Measurements from ENCODE around the gene FCHO1.

The FCHO1 gene

DNA sequence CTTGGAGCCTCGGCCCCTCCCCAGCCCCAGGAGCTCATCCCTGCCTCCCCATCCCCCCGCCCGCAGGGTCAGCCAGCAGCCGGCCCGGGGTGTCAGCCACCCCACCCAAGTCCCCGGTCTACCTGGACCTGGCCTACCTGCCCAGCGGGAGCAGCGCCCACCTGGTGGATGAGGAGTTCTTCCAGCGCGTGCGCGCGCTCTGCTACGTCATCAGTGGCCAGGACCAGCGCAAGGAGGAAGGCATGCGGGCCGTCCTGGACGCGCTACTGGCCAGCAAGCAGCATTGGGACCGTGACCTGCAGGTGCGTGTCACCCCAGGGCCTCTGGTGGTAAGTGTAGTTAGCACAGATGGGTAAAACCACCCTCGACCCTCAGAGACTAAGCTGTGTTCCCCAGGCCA lies 18.1 kb upstream of the FCHO1 start:
- DNase-seq (ENCODE audit: low spot score), result no peak

DNA sequence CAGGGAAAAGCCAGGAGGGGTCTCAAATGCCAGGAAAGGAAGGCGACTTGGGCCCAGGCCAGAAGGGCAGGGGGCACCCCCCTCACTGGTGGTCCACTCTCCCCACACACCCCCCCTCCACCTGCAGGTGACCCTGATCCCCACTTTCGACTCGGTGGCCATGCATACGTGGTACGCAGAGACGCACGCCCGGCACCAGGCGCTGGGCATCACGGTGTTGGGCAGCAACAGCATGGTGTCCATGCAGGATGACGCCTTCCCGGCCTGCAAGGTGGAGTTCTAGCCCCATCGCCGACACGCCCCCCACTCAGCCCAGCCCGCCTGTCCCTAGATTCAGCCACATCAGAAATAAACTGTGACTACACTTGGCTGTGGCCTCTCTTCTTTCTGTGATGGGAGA lies 17.1 kb upstream of the FCHO1 start:
- DNase-seq (ENCODE audit: low spot score), result no peak

DNA sequence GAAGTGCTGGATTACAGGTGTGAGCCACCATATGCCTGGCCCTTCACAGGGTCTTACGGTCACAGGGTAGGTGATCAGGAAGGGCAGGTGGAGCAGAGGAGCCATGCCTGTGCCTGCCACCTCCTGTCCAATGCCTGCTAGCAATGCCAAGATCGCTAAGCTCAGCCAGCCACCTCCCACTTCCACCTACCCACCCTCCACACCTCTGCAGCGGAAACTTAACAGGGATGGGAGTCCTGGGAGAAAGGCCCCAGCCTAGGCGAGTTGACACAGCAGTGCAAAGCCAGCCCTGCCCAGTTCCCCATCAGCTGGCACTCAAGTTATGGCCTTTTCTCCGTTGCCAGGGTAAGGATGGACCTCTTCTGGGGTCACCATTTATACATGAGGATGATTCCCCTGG lies 15.9 kb upstream of the FCHO1 start:
- DNase-seq (ENCODE audit: low spot score), result no peak

DNA sequence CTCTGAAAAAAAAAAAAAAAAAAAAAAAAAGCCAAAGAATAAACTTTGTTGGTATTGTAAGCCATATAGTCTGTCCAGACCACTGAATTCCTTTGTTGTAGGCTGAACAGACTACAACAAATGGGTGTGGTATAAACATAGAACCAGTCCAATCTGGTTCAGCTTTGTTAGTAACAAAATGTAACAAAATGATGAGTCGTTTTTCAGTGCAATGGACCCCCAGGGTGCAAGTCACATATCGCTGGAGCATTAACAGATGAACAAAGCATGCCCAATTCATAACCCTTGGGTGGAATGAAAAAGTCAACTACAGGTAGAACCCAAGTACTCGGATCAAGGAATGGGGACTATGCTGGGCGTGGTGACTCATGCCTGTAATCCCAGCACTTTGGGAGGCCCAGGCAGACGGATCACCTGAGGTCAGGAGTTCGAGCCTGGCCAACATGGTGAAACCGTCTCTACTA lies 13.6 kb upstream of the FCHO1 start:
- DNase-seq (ENCODE audit: low spot score), result no peak

DNA sequence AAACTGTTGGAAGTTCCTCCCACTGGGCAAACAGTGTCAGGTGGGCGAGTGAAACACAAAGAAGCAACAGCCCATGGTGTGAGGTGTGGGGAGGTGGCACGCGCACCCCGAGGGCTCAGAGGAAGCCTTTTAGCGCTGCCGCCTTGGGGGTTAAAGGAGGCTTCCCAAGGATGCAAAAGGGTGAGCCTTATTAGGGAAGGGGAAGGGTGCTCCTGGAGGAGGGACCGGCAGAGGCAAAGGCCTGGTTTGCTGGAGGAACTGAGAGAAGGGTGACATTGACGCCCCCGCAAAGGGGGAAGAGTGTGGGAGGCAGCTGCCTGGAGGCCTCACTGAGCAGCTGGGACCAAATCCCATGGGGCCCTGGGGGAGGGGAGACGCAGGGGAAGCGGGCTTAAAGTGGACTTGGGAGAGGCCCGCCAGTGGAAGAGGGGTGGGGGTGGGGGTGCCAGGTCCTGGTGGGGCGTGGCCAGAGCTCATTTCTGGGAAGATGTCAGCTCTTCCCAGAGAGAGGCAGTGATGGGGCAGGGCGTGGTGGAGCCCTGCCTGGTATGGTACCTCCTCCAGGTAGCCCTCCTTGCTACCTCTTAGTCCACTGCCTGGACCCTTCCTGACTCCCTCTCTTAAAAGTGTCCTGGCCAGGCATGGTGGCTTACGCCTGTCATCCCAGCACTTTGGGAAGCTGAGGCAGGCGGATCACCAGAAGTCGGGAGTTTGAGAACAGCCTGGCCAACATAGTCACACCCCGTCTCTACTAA lies 12.0 kb upstream of the FCHO1 start:
- DNase-seq (ENCODE audit: low spot score), result no peak

DNA sequence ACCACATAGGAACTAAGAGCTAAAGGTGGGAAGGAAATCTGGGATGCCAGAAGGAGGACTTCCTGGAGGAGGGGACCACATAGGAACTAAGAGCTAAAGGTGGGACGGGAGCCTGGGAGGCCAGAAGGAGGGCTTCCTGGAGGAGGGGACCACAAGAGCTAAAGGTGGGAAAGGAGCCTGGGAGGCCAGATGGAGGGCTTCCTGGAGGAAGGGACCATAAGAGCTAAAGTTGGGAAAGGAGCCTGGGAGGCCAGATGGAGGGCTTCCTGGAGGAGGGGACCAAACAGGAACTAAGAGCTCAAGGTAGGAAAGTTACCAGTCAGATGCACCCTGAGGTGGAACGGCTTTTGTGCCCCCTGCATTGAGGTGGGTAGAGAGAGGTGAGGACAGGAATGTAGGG lies 9.8 kb upstream of the FCHO1 start:
- DNase-seq (ENCODE audit: low spot score), result no peak

DNA sequence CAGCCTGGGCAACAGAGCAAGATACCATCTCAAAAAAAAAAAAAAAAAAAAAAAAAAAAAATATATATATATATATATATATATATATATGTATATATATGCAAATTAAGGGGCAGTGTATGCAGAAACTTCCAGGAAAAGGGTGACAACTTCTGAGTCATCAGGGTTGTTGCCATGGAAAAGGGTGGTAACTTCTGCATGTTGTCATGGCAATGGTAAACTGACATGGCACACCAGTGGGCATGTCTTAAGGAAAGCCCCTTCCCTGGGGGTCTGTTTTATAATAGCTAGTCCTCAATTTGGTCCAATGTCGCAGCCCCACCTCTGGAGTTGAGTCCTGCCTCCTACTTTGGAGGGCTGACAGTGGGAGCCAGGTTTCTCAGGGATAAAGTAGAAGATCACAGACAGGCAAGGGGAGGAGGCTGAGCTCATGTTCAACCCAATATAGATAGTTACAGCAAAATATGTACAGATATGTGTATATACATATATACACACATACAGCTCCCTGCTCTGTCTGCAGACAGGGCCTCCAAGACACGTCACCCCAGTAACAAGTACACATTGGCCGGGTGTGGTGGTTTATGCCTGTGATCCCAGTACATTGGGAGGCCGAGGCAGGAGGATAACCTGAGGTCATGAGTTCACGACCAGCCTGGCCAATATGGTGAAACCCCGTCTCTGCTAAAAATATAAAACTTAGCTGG lies 7.2 kb upstream of the FCHO1 start:
- no peak for DNase-seq (ENCODE audit: low spot score)

DNA sequence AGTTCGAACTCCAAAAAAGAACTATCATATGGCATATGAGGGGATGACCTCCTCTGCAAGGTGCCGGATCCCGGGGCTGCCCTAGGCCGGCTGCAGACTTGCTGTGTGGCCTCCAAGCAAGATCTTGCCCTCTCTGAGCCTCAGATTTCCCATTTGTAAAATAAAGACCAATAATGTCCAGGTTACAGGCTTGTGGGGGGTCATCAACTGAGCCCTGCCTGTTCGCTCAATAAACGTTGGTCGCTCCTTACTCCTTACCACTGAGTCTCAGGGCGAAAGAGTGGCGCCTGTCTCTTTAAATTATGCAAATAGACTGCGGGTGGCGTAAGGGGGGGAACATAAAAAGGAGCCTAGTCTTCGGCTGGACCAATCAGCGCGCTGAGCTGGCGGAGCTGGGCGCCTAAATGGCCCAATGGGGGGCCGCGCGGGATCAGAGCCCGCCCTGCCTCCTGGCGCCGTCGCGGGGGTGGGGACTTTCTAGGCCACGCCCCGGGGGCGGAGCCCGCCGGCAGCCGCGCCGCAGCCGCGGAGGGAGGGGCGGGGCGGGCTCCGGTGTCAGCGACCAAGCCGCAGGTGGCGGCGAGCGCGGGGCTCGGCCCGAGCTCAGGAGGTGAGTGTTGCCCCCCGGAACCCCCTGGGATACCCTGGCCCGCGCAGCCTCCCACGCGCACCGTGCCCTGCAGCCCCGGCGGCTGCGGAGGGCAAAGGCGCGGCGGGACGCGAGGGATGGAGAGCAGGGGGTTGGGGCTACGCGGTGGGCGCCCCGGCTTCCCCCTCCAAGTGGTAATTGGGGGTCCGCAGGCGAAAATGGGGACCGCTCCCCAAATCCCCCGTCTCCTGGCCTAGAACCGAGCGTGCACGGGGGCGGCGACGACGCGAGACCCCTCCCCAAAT lies 3.8 kb upstream of the FCHO1 start:
- peak; percentile 99 for DNase-seq (ENCODE audit: low spot score)

DNA sequence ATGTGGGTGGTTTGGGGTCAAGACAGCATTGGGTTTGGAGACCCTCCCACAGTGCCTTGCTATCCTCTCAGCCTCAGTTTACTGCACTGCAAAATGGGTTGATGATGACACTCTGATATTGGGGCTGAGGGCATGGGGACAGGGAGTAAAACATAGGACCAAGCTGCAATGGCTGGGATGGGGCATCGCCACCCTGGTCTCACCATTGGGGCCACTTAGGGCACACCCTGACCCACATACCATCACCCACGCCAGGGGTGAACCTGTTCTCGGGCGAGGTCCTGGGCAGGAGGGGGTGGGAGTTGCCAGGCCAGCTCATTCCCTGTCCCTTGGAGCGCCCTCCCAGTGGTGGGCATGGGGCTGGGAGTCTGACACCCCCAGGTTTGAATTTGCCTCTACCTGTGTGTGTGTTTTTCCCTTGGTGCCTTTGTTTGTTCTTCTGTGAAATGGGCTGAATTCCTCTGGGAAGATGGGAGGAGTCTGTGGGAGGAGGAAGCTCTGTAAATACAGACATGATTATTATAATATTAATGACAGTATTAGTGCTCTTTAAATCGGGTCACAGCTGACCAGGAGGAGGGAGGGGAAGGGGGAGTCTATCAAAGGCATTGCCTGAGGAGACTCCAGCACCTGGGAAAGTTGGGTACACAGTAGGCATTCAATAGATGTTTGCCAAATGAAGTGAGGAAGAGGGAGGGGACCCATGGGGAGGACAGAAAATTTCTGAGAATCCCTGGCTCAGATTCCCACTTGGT lies 2.2 kb upstream of the FCHO1 start:
- DNase-seq (ENCODE audit: low spot score), result no peak

DNA sequence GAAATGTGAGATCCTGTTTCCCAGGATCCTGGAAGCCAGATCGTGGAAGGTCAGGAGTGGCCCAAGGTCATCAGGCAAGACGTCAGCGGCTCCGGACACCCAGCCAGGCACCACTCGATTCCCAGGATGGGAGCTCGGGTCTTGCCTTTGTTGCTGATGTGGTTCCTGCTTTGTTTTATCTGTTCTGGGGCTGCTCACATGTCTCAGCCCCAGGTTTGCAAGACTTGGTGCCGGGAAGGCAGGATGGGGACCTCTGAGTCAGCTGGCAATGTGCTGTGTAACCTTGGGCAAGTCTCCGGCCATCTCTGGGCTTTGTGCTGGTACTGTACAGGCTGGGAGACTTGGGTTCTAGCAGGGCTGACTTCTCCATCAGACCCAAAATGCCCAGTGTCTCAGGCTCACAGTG lies 1.4 kb upstream of the FCHO1 start:
- DNase-seq (ENCODE audit: low spot score), result no peak

DNA sequence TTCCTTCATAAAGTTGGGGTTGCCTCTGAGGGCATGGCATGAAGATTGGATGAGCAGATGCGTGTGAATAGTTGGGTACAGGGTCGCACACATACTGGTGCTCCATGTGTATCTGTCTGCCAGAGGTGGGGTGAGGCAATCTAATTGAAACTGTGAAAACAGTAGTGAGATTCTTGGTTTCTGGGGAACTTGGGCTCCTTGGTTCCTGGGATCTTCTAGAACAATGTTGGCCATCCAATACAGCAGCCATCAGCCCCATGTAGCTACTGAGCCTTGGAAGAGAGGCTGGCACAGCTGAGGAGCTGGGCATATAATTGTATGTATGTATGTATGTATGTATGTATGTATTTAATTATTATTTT lies 616 bp downstream of the FCHO1 start:
- DNase-seq (ENCODE audit: low spot score), result no peak

DNA sequence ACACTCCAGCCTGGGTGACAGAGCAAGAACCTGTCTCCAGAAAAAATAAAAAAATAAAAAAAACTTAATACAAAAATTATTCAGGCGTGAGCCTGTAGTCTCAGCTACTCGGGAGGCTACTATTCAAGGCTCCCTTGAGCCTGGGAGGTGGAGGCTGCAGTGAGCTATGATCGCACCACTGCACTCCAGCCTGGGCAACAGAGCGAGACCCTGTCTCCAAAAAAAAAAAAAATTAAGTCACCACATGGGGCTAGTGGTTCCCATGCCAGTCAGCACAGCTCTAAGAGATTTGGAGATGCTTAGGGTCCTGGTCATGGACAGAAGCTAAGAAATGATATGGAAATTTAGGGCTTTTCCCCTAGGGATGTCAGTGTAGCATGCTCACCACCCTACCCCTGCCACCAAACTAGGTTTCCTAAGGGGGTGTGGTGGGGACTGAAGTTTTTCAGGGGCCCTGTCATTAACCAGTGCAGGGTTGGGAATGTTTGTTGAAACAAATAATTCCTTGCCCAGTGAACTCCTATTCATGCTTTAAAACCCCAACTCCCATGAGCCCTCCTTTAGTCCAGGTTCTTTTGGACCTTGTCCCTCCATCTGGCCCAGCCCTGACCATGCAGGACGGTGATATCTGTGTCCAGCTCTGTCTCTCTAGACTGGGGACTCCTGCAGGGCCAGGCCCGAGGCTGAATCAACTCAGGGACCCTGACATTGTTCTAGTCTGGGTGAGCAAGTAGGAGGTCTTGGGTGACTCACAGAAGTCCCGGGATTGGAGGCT lies 1.8 kb downstream of the FCHO1 start:
- DNase-seq (ENCODE audit: low spot score), result no peak

DNA sequence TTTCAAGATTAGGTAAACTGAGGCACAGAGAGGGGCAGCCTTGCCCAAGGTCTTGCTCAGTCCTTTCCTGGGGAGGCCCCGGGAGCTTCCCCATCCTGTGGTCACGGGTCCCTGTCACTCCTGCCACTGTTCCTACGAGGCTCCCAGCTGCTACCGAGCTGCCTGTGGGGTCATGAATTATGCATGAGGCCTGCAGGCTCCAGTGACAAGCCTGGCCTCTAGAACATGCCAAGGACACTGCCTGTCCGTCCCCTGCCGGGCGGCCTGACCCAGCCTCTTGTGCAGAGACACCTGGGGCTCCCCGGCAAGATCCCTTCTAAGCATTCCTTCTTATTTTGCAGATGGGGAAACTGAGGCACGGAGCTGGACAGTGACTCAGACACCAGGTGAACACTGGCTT lies 2.7 kb downstream of the FCHO1 start:
- DNase-seq (ENCODE audit: low spot score), result no peak

DNA sequence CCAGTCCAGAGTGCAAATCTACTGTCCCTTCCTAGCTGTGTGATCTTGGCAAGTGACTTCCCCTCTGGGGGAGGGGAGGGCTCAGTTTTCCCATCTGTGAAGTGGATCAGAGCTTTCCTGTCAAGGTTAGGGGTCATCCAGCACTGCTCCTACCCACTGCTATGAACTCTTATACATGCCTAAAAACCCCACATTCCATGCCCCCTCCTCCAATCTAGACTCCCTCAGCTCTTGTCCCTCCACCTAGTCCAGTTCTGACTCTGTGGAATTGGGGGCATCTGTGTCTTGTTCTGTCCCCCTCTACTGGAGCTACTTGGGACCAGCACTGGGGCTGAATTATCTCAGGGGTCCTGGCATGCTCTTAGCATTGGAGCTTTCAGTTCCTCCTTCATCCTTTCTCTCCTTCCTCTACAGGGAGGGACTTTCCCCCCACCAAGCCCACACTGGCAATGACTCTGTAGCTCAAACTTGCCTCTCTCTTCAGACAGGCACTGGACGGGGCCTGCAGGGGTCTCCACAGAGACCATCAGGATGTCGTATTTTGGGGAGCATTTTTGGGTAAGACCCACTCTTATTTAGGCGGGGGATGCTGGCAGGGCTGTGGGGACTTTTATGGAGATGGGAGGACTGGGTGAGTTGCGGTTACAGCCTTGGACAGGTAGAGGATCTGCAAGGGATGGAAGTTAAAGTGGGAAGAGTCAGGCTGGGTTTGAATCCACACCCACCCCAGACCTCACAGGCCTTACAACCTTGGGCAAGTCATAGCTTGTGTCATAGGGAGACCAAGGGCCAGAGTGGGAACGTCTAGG lies 3.6 kb downstream of the FCHO1 start:
- DNase-seq (ENCODE audit: low spot score), result no peak

DNA sequence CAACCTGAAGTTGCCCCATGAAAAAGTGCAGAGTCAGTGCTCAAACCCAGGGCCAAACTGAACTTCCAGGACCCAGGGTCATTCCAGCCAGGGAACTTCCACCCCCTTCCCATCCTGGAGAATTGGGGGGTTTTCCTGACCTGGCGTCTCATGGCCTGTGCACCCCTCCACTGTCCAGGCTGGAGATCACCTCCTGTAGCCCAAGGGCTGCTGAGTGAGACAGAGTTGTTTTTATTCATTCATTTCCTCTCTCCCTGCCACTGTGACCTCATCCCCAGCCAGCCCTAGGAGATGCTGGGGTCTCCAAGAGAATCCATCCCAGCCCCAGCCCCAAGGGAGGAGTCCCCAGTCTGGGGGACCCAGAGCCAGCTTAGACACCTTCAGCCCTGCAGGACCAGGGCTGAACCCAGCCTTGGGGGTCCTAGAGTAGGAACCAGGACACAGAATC lies 4.2 kb downstream of the FCHO1 start:
- no peak for DNase-seq (ENCODE audit: low spot score)

DNA sequence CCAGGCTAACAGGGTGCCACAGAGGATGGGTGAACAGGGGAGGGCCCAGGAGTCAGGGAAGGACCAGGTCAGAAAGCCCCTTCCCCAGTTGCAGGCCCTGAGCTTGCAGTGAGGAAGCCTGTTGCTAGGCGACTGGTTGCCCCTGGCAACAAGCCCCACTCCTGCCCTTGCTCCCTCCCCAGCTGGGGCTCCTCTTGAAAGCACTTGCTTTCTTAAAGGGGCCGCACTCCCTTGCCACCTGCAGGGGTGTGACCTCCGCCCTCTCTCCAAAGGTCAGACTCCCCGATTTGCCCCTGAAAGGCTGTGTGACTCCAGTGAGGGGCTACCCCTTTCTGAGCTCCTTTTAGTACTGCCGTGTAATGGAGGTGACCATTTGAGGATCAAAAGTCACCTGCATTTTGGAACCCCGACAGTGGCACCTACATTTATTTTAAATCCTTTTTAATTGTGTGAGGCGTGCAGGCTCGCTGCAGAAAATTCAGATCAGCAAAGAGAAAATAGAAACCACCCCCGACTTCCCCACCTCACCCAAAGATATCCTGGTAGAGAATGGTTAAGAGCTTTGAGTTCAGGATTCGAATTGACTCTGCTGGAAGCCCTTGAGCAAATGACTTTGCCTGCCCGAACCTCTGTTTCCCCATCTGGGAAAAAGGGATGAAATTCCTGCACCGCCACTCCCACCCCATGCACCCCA lies 4.8 kb downstream of the FCHO1 start:
- DNase-seq (ENCODE audit: low spot score), result no peak

DNA sequence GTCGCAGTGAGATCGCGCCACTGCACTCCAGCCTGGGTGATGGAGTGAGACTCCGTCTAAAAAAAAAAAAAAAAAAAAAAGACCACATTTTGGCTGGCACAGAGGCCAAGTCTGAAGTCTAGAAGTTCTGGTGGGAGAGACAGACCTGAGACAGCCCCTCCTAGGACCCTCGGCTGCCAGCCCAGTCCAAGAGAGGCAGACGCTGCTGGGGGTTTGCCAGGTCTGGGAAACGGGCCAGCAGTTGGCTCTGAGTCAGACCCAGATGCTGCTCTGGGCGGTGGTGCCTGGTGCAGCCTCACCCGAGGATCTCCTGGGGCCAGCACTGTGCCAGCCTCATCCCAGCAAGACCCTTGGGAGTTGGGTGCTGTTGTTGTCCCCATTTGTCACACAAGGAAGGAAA lies 5.8 kb downstream of the FCHO1 start:
- no peak for DNase-seq (ENCODE audit: low spot score)

DNA sequence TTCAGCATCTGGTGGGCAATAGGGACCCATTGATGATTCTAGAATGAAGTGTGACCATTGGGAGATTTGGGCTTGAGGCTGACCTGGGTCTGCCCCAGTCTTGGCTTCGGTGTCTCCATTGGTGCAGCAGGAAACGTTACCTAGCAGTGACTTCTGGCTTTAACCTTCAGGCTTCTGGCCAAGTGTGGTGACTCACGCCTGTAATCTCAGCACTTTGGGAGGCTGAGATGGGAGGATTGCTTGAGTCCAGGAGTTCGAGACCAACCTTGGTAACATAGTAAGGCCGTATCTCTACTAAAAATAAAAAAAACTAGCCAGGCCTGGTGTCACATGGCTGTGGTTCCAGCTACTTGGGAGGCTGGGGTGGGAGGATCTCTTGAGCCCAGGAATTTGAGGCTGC lies 7.2 kb downstream of the FCHO1 start:
- no peak for DNase-seq (ENCODE audit: low spot score)

DNA sequence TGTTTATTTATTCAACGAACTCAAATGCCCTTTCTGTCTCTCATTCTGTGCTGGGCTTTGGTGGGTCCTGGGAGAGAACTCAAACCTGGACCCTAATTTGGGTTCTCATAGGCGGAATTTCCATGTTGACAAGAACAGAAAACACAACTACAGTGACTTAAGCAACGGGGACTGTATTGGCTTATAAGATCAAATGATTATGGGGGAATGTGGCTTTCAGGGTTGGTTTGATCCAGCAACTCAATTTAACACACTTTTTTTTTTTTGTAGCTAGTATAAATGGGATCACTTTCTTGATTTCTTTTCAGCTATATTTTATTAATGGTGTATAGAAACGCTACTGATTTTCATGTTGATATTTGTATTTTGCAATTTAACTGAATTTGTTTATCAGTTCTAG lies 9.9 kb downstream of the FCHO1 start:
- DNase-seq (ENCODE audit: low spot score), result no peak

Measured in hepatic stellate cell (primary cell).